ENCODE data around the gene FAM13A. TPM values are rescaled to one million over a fixed set of nuclear protein-coding genes. Genes with fewer than 3 reads are reported as not detected.
A peak's percentile ranks its signal among the peaks of the same experiment; 100 is the strongest.

Gene FAM13A
- total and polyA plus RNA-seq, 2 of the 4 experiments (the other 2 are of a cell fraction): 13.1 to 22.0 TPM

DNA sequence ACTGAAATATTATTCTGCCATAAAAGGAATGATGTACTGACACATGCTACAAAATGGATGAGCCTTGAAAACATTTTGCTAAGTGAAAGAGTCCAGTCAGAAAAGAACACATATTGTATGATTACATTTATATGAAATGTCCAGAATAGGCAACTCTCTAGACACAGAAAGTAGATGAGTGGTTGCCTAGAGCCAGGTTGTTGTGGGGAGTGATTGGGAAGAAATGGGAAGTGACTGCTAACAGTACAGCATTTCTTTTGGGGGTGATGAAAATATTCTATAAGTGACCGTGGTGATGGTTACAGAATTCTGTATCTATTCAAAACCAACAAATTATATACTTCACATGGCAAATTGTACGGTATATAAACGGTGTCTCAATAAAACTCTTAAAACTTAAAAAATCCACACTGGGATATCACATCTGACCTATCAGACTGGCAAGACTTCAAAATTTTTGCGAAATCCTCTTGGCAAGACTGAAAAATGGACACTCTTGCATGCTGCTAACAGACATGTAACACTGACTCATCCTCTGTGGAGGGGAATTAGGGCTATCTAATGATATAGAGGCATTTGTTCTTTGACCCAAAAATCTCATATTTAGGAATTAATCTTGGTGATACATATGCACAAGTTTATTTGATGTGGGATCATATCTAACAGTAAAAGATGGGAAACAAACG, 71.8 kb downstream of the FAM13A start:
- in situ Hi-C loops (cut with MboI; ENCODE audit: low sequenced_read_pairs): no loop called here

More for the DNA sequence above, 71.8 kb downstream of the FAM13A start:
- H3K4me3 ChIP-seq (ENCODE audit: insufficient read depth, low read depth, low read length): no peak overlapping the region
- H2AK9ac ChIP-seq (replicated peaks; ENCODE audit: low read depth, low read length, poor library complexity): no peak overlapping the region
- no peaks in the 10 kb centered on the region for H3K36me3 ChIP-seq (ENCODE audit: control insufficient read depth, insufficient read depth, low read length)
- DNase-seq (peak; percentile 89), ATAC-seq (ENCODE audit: low read depth) (peak; percentile 88)
- no peak overlapping the region for H4K5ac ChIP-seq (ENCODE audit: low read depth, low read length)
- H3K18ac ChIP-seq (ENCODE audit: low read depth, low read length): no peak overlapping the region
- no peaks in the 10 kb centered on the region for H3K9me3 ChIP-seq (ENCODE audit: control insufficient read depth, insufficient read depth, low read length)
- peaks cover 3% of the 10 kb centered on the region; the same call in 1 of the 2 replicates for H3K9me1 ChIP-seq (ENCODE audit: insufficient read depth, low read length)
- H4K91ac ChIP-seq (ENCODE audit: insufficient read depth, low read depth, low read length): no peak overlapping the region
- no peaks in the 10 kb centered on the region for H3K27me3 ChIP-seq (ENCODE audit: control insufficient read depth, insufficient read depth, low read length)
- no peak overlapping the region for H3K4me2 ChIP-seq (ENCODE audit: low read depth, low read length)
- intact Hi-C loops (cut with micrococcal nuclease) (no loop called here), dilution Hi-C loops (cut with HindIII; ENCODE audit: low sequenced_read_pairs, unreplicated experiment) (no loop called here)
- CTCF ChIA-PET: no interaction called here
- POLR2A ChIA-PET (ENCODE audit: unreplicated experiment): no interaction called here
- 0 out of 2 replicates have a peak, but pooled peaks have one; percentile 39 for TF ChIP-seq FOS (IDR thresholded peaks at IDR 0.05; ENCODE audit: low read depth, low read length)
- TF ChIP-seq CEBPB (IDR thresholded peaks at IDR 0.05; ENCODE audit: low read depth, low read length): peak; percentile 92
- TF ChIP-seq BHLHE40 (IDR thresholded peaks at IDR 0.05; ENCODE audit: low read depth, low read length): no peak
- TF ChIP-seq, protein P1, sequence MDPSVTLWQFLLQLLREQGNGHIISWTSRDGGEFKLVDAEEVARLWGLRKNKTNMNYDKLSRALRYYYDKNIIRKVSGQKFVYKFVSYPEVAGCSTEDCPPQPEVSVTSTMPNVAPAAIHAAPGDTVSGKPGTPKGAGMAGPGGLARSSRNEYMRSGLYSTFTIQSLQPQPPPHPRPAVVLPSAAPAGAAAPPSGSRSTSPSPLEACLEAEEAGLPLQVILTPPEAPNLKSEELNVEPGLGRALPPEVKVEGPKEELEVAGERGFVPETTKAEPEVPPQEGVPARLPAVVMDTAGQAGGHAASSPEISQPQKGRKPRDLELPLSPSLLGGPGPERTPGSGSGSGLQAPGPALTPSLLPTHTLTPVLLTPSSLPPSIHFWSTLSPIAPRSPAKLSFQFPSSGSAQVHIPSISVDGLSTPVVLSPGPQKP (IDR thresholded peaks at IDR 0.05; ENCODE audit: borderline replicate concordance, low read depth, low read length): no peak
- no peaks in the 10 kb centered on the region for H4K20me1 ChIP-seq (ENCODE audit: insufficient read depth, low read length)
- H3K79me1 ChIP-seq (ENCODE audit: low read depth in 1 of 2, low read length in 2 of 2): no peaks in the 10 kb centered on the region; a peak in 1 of 4 replicates
- no peak overlapping the region for H3K56ac ChIP-seq (ENCODE audit: extremely low read depth, insufficient read depth, low read length)
- H2BK120ac ChIP-seq (ENCODE audit: low read depth, low read length): no peak overlapping the region
- WGBS, 2 experiments (ENCODE audit: extremely low coverage in 2 of 2, insufficient read length in 1 of 2): no CpG with 5 or more reads among the region's 5 CpGs
- no peak overlapping the region for H3K23ac ChIP-seq (ENCODE audit: low read depth, low read length)
- H3K14ac ChIP-seq (replicated peaks; ENCODE audit: low read depth, low read length): no peak overlapping the region
- peak overlapping the region; percentile 45 for H2BK5ac ChIP-seq (ENCODE audit: low read depth, low read length, poor library complexity, severe bottlenecking)
- no peak overlapping the region for H3K9ac ChIP-seq (ENCODE audit: low read depth, low read length)
- no peak overlapping the region for H2BK15ac ChIP-seq (ENCODE audit: low read depth, low read length)
- H2AK5ac ChIP-seq (ENCODE audit: low read depth, low read length): no peak overlapping the region
- H2BK20ac ChIP-seq (ENCODE audit: low read depth, low read length): no peak overlapping the region
- H3K27ac ChIP-seq (ENCODE audit: insufficient read depth, low read length): no peak overlapping the region
- no peak overlapping the region for H2AFZ ChIP-seq (replicated peaks; ENCODE audit: low read length, poor library complexity)
- peaks cover 3% of the 10 kb centered on the region for H3K4me1 ChIP-seq (ENCODE audit: control insufficient read depth, insufficient read depth, low read length)
- no peak overlapping the region for H3K4ac ChIP-seq (ENCODE audit: low read depth, low read length)
- H4K8ac ChIP-seq (ENCODE audit: low read depth in 2 of 2, low read length in 2 of 2): no peak overlapping the region
- BruUV-seq (replicated peaks): no TSS peak

Data from IMR-90 (cell line).